IMR-90 (cell line): ENCODE measurements around the gene KBTBD12.

Experiments
- CEBPB ChIP-seq: IDR thresholded peaks from 2 replicates; pipeline ENCODE4 v1.6.1; 2012; ENCODE audit warnings: low read depth, low read length, improper control_type of control experiment
- FOS ChIP-seq: fragments of 150-350 bp; IDR thresholded peaks from 2 replicates; pipeline ENCODE4 v1.6.1; 2016; ENCODE audit warnings: low read depth, low read length
- MAFK ChIP-seq: IDR thresholded peaks from 2 replicates; pipeline ENCODE4 v1.6.1; 2012; ENCODE audit warnings: low read depth, low read length, improper control_type of control experiment
- MXI1 ChIP-seq: IDR thresholded peaks from 2 replicates; pipeline ENCODE4 v1.6.1; 2012; ENCODE audit warnings: low read depth, mild to moderate bottlenecking, low read length, moderate library complexity, borderline replicate concordance
- NFE2L2 ChIP-seq: fragments of 150-350 bp; IDR thresholded peaks from 2 replicates; pipeline ENCODE4 v1.6.1; 2016; ENCODE audit warnings: low read depth, mild to moderate bottlenecking, low read length
- POLR2A ChIP-seq: IDR thresholded peaks from 2 replicates; pipeline ENCODE4 v1.6.1; 2012; ENCODE audit warnings: mild to moderate bottlenecking, low read depth, low read length
- RAD21 ChIP-seq: IDR thresholded peaks from 2 replicates; pipeline ENCODE4 v1.6.1; 2012; ENCODE audit warnings: low read length, improper control_type of control experiment
- RFX5 ChIP-seq: IDR thresholded peaks from 2 replicates; pipeline ENCODE4 v1.8.0; 2012; ENCODE audit warnings: low read depth, mild to moderate bottlenecking, low read length, moderate library complexity
- SMC3 ChIP-seq: fragments of 150-350 bp; IDR thresholded peaks from 2 replicates; pipeline ENCODE4 v1.6.1; 2016; ENCODE audit warnings: low read depth, mild to moderate bottlenecking, antibody characterized with exemption, low read length, moderate library complexity
- TF ChIP-seq, protein P1 (sequence below): conservative IDR thresholded peaks from 2 replicates; pipeline ENCODE4 v1.5.1; 2012; ENCODE audit warnings: mild to moderate bottlenecking, low read depth, low read length, improper control_type of control experiment
- TF ChIP-seq, protein P2 (sequence below): fragments of 150-350 bp; IDR thresholded peaks from 2 replicates; pipeline ENCODE4 v1.6.1; 2016; ENCODE audit warnings: low read depth, mild to moderate bottlenecking, low read length, moderate library complexity, borderline replicate concordance
- TF ChIP-seq, protein P3 (sequence below): fragments of 150-350 bp; IDR thresholded peaks from 2 replicates; pipeline ENCODE4 v1.6.1; 2017; ENCODE audit warnings: mild to moderate bottlenecking, antibody characterized with exemption, low read length, low read depth

DNA sequence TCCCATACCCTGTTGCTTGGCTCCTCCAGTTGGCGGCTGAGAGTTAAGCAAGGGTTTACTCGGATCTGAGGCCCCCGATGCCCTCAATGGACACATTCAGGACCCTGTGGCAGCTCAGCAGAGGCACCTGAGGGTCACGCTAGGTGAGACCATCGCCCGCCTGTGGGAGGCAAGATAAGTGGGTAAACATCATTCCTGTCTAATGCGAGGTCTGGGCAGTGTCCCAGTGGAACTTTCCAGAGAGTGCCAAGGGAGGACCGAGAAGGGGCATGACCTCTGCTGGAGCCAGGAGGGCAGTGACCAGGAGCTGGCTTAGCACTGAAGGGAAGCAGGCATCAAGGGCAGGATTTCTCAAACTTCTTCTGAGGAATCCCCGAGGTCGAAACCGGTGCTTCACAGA is 71.8 kb downstream of the KBTBD12 start:
- TF ChIP-seq, protein P1, sequence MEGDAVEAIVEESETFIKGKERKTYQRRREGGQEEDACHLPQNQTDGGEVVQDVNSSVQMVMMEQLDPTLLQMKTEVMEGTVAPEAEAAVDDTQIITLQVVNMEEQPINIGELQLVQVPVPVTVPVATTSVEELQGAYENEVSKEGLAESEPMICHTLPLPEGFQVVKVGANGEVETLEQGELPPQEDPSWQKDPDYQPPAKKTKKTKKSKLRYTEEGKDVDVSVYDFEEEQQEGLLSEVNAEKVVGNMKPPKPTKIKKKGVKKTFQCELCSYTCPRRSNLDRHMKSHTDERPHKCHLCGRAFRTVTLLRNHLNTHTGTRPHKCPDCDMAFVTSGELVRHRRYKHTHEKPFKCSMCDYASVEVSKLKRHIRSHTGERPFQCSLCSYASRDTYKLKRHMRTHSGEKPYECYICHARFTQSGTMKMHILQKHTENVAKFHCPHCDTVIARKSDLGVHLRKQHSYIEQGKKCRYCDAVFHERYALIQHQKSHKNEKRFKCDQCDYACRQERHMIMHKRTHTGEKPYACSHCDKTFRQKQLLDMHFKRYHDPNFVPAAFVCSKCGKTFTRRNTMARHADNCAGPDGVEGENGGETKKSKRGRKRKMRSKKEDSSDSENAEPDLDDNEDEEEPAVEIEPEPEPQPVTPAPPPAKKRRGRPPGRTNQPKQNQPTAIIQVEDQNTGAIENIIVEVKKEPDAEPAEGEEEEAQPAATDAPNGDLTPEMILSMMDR = no peak
- no peak for TF ChIP-seq POLR2A
- no peak for TF ChIP-seq MXI1
- TF ChIP-seq, protein P2, sequence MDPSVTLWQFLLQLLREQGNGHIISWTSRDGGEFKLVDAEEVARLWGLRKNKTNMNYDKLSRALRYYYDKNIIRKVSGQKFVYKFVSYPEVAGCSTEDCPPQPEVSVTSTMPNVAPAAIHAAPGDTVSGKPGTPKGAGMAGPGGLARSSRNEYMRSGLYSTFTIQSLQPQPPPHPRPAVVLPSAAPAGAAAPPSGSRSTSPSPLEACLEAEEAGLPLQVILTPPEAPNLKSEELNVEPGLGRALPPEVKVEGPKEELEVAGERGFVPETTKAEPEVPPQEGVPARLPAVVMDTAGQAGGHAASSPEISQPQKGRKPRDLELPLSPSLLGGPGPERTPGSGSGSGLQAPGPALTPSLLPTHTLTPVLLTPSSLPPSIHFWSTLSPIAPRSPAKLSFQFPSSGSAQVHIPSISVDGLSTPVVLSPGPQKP = no peak
- TF ChIP-seq, protein P3, sequence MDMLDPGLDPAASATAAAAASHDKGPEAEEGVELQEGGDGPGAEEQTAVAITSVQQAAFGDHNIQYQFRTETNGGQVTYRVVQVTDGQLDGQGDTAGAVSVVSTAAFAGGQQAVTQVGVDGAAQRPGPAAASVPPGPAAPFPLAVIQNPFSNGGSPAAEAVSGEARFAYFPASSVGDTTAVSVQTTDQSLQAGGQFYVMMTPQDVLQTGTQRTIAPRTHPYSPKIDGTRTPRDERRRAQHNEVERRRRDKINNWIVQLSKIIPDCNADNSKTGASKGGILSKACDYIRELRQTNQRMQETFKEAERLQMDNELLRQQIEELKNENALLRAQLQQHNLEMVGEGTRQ = no peak
- no peak for TF ChIP-seq SMC3
- TF ChIP-seq NFE2L2 = no peak
- no peak for TF ChIP-seq RAD21
- no peak for TF ChIP-seq CEBPB
- no peak for TF ChIP-seq FOS
- TF ChIP-seq RFX5 = no peak
- no peak for TF ChIP-seq MAFK
